GM13976 (cell line): Measurements from ENCODE around the gene SAP30.

ENCODE experiments used
- DNase-seq: peaks from one replicate; pipeline ENCODE4 v3.0.0; 2012; ENCODE audit warnings: low spot score
- in situ Hi-C: fragments of 300-500 bp; cut with MboI; formaldehyde crosslinking; loops from one replicate; pipeline ENCODE4 v1.12.0; 2022; ENCODE audit warnings: low sequenced_read_pairs, mixed read lengths, inconsistent platforms; ENCODE audit not compliant: unreplicated experiment
- TF ChIP-seq, protein P1 (sequence below): IDR thresholded peaks from 2 replicates; pipeline ENCODE4 v1.5.1; 2012; ENCODE audit warnings: borderline replicate concordance, mild to moderate bottlenecking; ENCODE audit not compliant: insufficient read depth; ENCODE audit errors: extremely low read depth, missing control alignments, control extremely low read depth

SAP30 gene

DNA sequence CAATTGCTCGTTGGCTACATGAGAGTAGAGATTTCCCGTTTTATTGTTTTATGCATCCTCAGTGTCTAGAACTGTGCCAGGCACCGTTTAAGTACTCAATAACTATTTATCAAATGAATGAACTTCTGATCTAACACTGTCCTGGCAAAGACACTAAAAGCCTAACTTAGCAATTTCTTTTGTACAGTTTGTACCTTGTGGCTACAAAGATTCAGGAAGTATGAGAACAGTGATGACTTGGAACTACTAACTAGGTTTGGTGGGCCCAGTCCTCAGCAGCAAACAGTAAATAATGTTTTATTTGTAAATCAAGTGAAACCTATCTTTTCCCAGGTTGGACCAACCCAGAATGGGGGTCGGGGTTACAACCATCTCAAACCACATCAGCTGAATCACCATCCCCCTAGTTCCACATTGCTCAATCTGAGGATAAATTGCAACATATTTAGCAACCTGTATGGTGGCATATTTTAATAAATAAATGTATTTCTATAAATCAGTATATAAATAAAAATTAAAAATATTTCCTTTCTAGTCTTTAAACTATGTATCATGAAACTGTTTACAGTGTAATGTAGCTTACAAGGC is 40.4 kb downstream of the SAP30 start:
- in situ Hi-C loops: loop anchor here (5.0 to 10.0 kb wide), 2 partner anchors 84 to 396 kb away; no protein-coding TSS in a partner anchor
- no peak for DNase-seq
- TF ChIP-seq, protein P1, sequence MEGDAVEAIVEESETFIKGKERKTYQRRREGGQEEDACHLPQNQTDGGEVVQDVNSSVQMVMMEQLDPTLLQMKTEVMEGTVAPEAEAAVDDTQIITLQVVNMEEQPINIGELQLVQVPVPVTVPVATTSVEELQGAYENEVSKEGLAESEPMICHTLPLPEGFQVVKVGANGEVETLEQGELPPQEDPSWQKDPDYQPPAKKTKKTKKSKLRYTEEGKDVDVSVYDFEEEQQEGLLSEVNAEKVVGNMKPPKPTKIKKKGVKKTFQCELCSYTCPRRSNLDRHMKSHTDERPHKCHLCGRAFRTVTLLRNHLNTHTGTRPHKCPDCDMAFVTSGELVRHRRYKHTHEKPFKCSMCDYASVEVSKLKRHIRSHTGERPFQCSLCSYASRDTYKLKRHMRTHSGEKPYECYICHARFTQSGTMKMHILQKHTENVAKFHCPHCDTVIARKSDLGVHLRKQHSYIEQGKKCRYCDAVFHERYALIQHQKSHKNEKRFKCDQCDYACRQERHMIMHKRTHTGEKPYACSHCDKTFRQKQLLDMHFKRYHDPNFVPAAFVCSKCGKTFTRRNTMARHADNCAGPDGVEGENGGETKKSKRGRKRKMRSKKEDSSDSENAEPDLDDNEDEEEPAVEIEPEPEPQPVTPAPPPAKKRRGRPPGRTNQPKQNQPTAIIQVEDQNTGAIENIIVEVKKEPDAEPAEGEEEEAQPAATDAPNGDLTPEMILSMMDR: no peak

DNA sequence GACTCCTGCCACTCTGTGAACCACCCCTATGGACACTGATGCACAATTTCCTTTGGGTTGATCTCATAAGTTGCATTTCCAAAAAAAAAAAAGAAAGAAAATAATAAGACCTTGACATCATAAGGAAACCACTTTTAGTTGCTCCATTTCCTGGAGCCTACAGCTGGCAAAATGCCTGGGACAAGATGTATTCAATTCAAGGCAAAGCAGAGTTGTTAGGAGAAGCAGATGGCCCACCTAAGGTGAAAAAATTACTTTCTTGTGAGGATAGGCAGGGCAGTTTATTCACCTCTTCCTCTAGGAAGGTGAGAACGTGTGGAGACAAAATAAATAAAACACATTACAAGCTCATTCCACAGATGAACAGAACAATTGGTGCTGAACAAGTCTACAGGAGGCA is 42.3 kb downstream of the SAP30 start:
- in situ Hi-C loops: loop anchor here (5.0 to 10.0 kb wide), 2 partner anchors 86 to 398 kb away; no protein-coding TSS in a partner anchor
- no peak for DNase-seq
- TF ChIP-seq, protein P1: no peak

DNA sequence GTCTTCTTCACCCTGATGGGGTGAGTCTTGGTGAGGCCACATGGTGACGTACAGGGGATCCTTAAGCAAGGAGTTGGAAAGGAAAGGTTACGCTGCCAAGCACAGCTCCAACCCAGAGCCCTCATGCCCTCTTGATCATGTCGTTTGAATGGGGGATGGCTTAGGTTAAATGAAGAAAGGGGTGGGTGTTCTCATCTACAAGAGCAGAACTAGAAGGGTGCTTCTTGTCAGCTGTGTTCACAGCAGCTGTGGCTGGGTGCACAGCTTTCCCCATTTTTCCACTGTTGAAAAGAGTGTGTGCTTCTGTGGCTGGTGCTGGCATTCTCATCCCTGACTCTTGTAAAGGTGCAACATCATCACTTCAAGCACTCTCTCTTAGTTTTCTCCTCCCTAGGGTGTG is 43.7 kb downstream of the SAP30 start:
- TF ChIP-seq, protein P1: no peak
- in situ Hi-C loops: loop anchor here (5.0 to 10.0 kb wide), 2 partner anchors 87 to 400 kb away; no protein-coding TSS in a partner anchor
- no peak for DNase-seq

DNA sequence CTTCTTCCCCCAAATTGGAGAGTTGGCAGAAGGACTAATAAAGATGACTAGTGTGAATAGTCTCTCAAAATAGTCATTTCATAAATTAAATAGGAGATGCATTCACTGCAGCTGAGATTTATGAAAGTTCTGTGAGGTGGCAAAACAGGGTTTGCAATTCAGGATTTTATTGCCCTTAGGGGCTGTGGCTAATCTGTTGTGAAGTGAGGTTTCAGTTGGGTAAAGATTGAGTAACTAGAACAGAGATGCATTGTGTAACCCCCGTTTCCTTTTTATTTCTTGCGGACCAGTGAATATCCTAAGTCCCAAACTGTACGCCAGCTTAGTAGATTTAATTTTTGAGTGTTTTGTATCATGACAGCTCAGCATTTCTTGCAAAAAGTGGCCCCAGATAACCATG is 44.3 kb downstream of the SAP30 start:
- DNase-seq: no peak
- in situ Hi-C loops: loop anchor here (10.0 kb wide), 1 partner anchor 400 kb away; no protein-coding TSS in a partner anchor
- TF ChIP-seq, protein P1: no peak

DNA sequence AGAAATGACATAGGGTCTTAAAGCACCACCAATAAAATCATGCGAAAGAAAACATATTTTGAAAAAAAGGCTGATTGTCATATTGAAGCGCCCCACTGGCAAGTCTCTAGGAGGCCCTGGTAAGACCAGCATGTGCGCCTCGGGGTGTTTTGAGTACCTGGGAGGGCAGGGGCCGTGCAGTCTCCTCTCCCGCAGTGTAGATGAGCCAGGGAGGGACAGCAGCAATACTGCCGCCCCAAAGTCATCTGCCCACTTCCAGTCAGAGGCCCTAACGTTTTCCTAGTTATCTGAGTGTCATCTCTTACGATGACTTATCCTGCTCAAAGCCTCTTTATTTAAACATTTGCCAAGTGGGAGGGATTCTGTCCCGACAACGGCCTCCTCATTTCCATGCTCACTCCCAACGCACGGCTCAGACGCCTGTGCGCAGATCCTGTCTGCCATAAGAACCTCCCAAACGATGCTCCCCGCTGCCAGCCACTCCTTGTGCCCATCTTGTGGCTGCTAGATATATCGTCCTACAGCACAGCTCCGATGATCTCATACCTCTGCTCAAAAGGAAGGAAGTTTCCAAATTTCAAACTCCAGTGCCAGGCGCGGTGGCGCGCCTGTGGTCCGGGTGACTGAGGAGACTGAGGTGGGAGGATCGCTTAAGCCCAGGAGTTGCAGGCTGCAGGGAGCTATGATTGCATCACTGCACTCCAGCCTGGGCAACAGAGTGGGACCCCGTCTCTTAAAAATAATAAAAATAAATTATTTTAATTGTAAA is 45.3 kb downstream of the SAP30 start:
- DNase-seq: no peak
- in situ Hi-C loops: loop anchor here (10.0 kb wide), 1 partner anchor 401 kb away; no protein-coding TSS in a partner anchor
- TF ChIP-seq, protein P1: no peak

DNA sequence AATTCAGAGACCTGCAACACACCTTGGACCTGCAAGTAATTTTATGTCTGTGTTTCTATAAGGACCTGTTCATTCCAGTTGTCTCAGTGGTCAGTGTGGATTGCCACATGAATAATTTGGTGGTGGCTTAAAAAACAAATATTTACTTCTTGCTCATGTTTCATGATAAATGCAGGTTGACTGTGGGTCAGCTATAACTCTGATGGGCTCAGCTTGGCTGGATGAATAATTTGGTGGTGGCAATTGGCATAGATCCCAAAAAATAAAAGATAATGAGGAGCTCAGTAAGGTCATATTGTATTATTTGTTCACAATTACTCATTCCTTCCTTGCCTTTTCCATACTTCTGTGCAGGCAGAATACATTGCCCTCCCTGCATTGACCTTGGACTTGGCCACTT is 47.1 kb downstream of the SAP30 start:
- in situ Hi-C loops: loop anchor here (10.0 kb wide), 1 partner anchor 403 kb away; no protein-coding TSS in a partner anchor
- DNase-seq: no peak
- TF ChIP-seq, protein P1: no peak
